ENCODE results near the gene RTN4R. TPM values are rescaled to one million over a fixed set of nuclear protein-coding genes. Genes with fewer than 3 reads are reported as not detected.

The RTN4R gene
- total RNA-seq, 1 donor from 2014 or later, result 4.4 TPM

GRCh38 chr22:20199413-20199842, 68.7 kb downstream of the RTN4R start:
- ATAC-seq, result no peak
- intact Hi-C loops (cut with DNase I), result no loop called here

GRCh38 chr22:20198557-20199319, 69.4 kb downstream of the RTN4R start:
- intact Hi-C loops (cut with DNase I), result no loop called here
- no peak for DNase-seq (ENCODE audit: low spot score)
- no peak for ATAC-seq

More at GRCh38 chr22:20199413-20199842, 68.7 kb downstream of the RTN4R start:
- DNase-seq (ENCODE audit: low spot score), result no peak

GRCh38 chr22:20197407-20198030, 70.6 kb downstream of the RTN4R start:
- DNase-seq (ENCODE audit: low spot score) (no peak), ATAC-seq (no peak)
- intact Hi-C loops (cut with DNase I), result no loop called here

GRCh38 chr22:20196094-20196842, 71.8 kb downstream of the RTN4R start:
- intact Hi-C loops (cut with DNase I), result no loop called here
- DNase-seq (ENCODE audit: low spot score) (no peak), ATAC-seq (no peak)

- intact Hi-C loops (cut with DNase I), result no loop called here
- no peak for DNase-seq (ENCODE audit: low spot score)
- no peak for ATAC-seq
Measured at GRCh38 chr22:20194681-20195593, 73.2 kb downstream of the RTN4R start.

- no peak for ATAC-seq
- no peak for DNase-seq (ENCODE audit: low spot score)
- intact Hi-C loops (cut with DNase I), result no loop called here
Measured at GRCh38 chr22:20193761-20194494, 74.2 kb downstream of the RTN4R start.

- ATAC-seq (no peak), DNase-seq (ENCODE audit: low spot score) (no peak)
- intact Hi-C loops (cut with DNase I), result no loop called here
Measured at GRCh38 chr22:20192972-20193760, 75.0 kb downstream of the RTN4R start.

GRCh38 chr22:20192293-20192971, 75.7 kb downstream of the RTN4R start:
- no peak for ATAC-seq
- intact Hi-C loops (cut with DNase I), result no loop called here

GRCh38 chr22:20191803-20192202, 76.3 kb downstream of the RTN4R start:
- intact Hi-C loops (cut with DNase I), result no loop called here
- DNase-seq (ENCODE audit: low spot score) (no peak), ATAC-seq (no peak)

More at GRCh38 chr22:20192293-20192971, 75.7 kb downstream of the RTN4R start:
- DNase-seq (ENCODE audit: low spot score), result no peak

Small RNAs within 50 kb of the gene (microRNA-seq; reads per million reads assigned to microRNA genes)
- gene MIR1286, result not detected

Other genes starting within 250 kb of the RTN4R start
- 28.4 TPM for gene TANGO2, start 247.2 kb downstream of the RTN4R start, total RNA-seq
- gene DGCR8, start 188.1 kb downstream of the RTN4R start, total RNA-seq, result 37.6 TPM
- 58.8 TPM for gene RANBP1, start 152.2 kb downstream of the RTN4R start, total RNA-seq
- gene TRMT2A, start 151.1 kb downstream of the RTN4R start, total RNA-seq, result 46.8 TPM
- 143 TPM for gene ZDHHC8, start 136.5 kb downstream of the RTN4R start, total RNA-seq
- 6.8 TPM for gene CCDC188, start 117.3 kb downstream of the RTN4R start, total RNA-seq
- 28.9 TPM for gene DGCR6L, start 51.7 kb upstream of the RTN4R start, total RNA-seq
- 10.8 TPM for gene ZNF74, start 125.8 kb upstream of the RTN4R start, total RNA-seq
- gene SCARF2, start 169.5 kb upstream of the RTN4R start, total RNA-seq, result 30.6 TPM
- gene KLHL22, start 227.5 kb upstream of the RTN4R start, total RNA-seq, result 28.0 TPM
- 130 TPM for gene MED15, start 239.3 kb upstream of the RTN4R start, total RNA-seq

Data from sciatic nerve (tissue), 2 donors.